Chondrocyte (in vitro differentiated cells): ENCODE measurements around the gene TMEM150C. TPM values are rescaled to one million over a fixed set of nuclear protein-coding genes. Genes with fewer than 3 reads are reported as not detected.
"Not testable (repeated sequence)": the region's sequence is repeated elsewhere in the genome, so short reads cannot be mapped to it uniquely, and the experiment has no call there.

ENCODE experiments used
- DNase-seq: peaks from one replicate; pipeline ENCODE4 v3.0.0; 2021; ENCODE audit warnings: mixed read lengths, low spot score
- H3K27ac Mint-ChIP-seq: one replicate; pipeline ENCODE4 v1.8.0; 2021; ENCODE audit warnings: mild to moderate bottlenecking, moderate library complexity, mixed read lengths; ENCODE audit not compliant: unreplicated experiment
- H3K27me3 Mint-ChIP-seq: 2 replicates; pipeline ENCODE4 v1.8.0; 2021; ENCODE audit warnings: low read depth, mixed read lengths
- H3K36me3 Mint-ChIP-seq: 2 replicates; pipeline ENCODE4 v1.8.0; 2021; ENCODE audit warnings: low read depth, mixed read lengths
- H3K4me1 Mint-ChIP-seq: 2 replicates; pipeline ENCODE4 v1.8.0; 2021; ENCODE audit warnings: low read depth, mild to moderate bottlenecking, mixed read lengths
- H3K4me3 Mint-ChIP-seq: one replicate; pipeline ENCODE4 v1.8.0; 2021; ENCODE audit warnings: mild to moderate bottlenecking, moderate library complexity, mixed read lengths; ENCODE audit not compliant: unreplicated experiment
- H3K9me3 Mint-ChIP-seq: 2 replicates; pipeline ENCODE4 v1.8.0; 2021; ENCODE audit warnings: low read depth, mixed read lengths
- CTCF ChIP-seq: fragments of 200-600 bp; sonication (generic); IDR thresholded peaks from 2 replicates; pipeline ENCODE4 v1.5.0; 2021; ENCODE audit warnings: antibody characterized with exemption, mild to moderate bottlenecking, moderate library complexity
- total RNA-seq: library from RNA; stranded (reverse); gene quantifications from 3 replicates; pipeline ENCODE4 v1.2.1, GENCODE V29; 2021

Gene TMEM150C
- total RNA-seq, 1 donor from 2014 or later: 2.3 TPM

- Mint-ChIP-seq H3K36me3 (no peaks in the 10 kb centered on the region), H3K4me1 (no peaks in the 10 kb centered on the region), H3K9me3 (no peaks in the 10 kb centered on the region), H3K4me3 (no peak overlapping the region), H3K27ac (no peak overlapping the region), H3K27me3 (no peaks in the 10 kb centered on the region)
- TF ChIP-seq CTCF: no peak
- DNase-seq: no peak
These were observed 80.8 kb downstream of the TMEM150C start for GRCh38 chr4:82480771-82481505.

GRCh38 chr4:82479562-82479961 is 82.2 kb downstream of the TMEM150C start:
- Mint-ChIP-seq H3K4me3 (no peak overlapping the region), H3K9me3 (no peaks in the 10 kb centered on the region), H3K36me3 (no peaks in the 10 kb centered on the region), H3K27me3 (no peaks in the 10 kb centered on the region), H3K27ac (no peak overlapping the region), H3K4me1 (no peaks in the 10 kb centered on the region)
- DNase-seq: no peak
- TF ChIP-seq CTCF: no peak

- DNase-seq, H3K27me3 Mint-ChIP-seq, H3K27ac Mint-ChIP-seq, H3K9me3 Mint-ChIP-seq, H3K4me3 Mint-ChIP-seq, H3K36me3 Mint-ChIP-seq, H3K4me1 Mint-ChIP-seq: not testable (repeated sequence)
These were observed 84.3 kb downstream of the TMEM150C start for GRCh38 chr4:82477469-82477868.

- H3K27me3 Mint-ChIP-seq, DNase-seq, H3K4me1 Mint-ChIP-seq, H3K4me3 Mint-ChIP-seq, H3K27ac Mint-ChIP-seq, H3K9me3 Mint-ChIP-seq, H3K36me3 Mint-ChIP-seq: not testable (repeated sequence)
These were observed 85.9 kb downstream of the TMEM150C start for GRCh38 chr4:82475931-82476330.

- DNase-seq: no peak
- no peaks in the 10 kb centered on the region for H3K9me3 Mint-ChIP-seq
- H3K4me3 Mint-ChIP-seq: no peak overlapping the region
- H3K27ac Mint-ChIP-seq: no peak overlapping the region
- no peaks in the 10 kb centered on the region for H3K4me1 Mint-ChIP-seq
- no peak for TF ChIP-seq CTCF
- no peaks in the 10 kb centered on the region for H3K27me3 Mint-ChIP-seq
- H3K36me3 Mint-ChIP-seq: no peaks in the 10 kb centered on the region
These were observed 88.1 kb downstream of the TMEM150C start for GRCh38 chr4:82473621-82474164.

- not testable (repeated sequence) for DNase-seq, H3K27me3 Mint-ChIP-seq, H3K36me3 Mint-ChIP-seq, H3K9me3 Mint-ChIP-seq, H3K27ac Mint-ChIP-seq, H3K4me1 Mint-ChIP-seq, H3K4me3 Mint-ChIP-seq
These were observed 88.7 kb downstream of the TMEM150C start for GRCh38 chr4:82473080-82473479.
